ENCODE data around the gene ODC1.

Gene ODC1

GRCh38 chr2:10453905-10454298 lies 5.8 kb upstream of the ODC1 start:
- in situ Hi-C loops (cut with MboI; ENCODE audit: low sequenced_read_pairs, unreplicated experiment) = no loop called here
- DNase-seq (ENCODE audit: low spot score) = no peak
- TF ChIP-seq, protein P1, sequence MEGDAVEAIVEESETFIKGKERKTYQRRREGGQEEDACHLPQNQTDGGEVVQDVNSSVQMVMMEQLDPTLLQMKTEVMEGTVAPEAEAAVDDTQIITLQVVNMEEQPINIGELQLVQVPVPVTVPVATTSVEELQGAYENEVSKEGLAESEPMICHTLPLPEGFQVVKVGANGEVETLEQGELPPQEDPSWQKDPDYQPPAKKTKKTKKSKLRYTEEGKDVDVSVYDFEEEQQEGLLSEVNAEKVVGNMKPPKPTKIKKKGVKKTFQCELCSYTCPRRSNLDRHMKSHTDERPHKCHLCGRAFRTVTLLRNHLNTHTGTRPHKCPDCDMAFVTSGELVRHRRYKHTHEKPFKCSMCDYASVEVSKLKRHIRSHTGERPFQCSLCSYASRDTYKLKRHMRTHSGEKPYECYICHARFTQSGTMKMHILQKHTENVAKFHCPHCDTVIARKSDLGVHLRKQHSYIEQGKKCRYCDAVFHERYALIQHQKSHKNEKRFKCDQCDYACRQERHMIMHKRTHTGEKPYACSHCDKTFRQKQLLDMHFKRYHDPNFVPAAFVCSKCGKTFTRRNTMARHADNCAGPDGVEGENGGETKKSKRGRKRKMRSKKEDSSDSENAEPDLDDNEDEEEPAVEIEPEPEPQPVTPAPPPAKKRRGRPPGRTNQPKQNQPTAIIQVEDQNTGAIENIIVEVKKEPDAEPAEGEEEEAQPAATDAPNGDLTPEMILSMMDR (IDR thresholded peaks at IDR 0.05; ENCODE audit: borderline replicate concordance, control extremely low read depth, extremely low read depth, insufficient read depth, missing control alignments) = no peak

- TF ChIP-seq, protein P1 (IDR thresholded peaks at IDR 0.05; ENCODE audit: borderline replicate concordance, control extremely low read depth, extremely low read depth, insufficient read depth, missing control alignments) = no peak
- no peak for DNase-seq (ENCODE audit: low spot score)
Observed at GRCh38 chr2:10452956-10453904, 5.1 kb upstream of the ODC1 start.

GRCh38 chr2:10452312-10452711 lies 4.2 kb upstream of the ODC1 start:
- in situ Hi-C loops (cut with MboI; ENCODE audit: low sequenced_read_pairs, unreplicated experiment) = no loop called here
- no peak for DNase-seq (ENCODE audit: low spot score)
- TF ChIP-seq, protein P1 (IDR thresholded peaks at IDR 0.05; ENCODE audit: borderline replicate concordance, control extremely low read depth, extremely low read depth, insufficient read depth, missing control alignments) = no peak

More at GRCh38 chr2:10452956-10453904, 5.1 kb upstream of the ODC1 start:
- in situ Hi-C loops (cut with MboI; ENCODE audit: low sequenced_read_pairs, unreplicated experiment) = no loop called here

GRCh38 chr2:10451819-10452218 lies 3.7 kb upstream of the ODC1 start:
- TF ChIP-seq, protein P1 (IDR thresholded peaks at IDR 0.05; ENCODE audit: borderline replicate concordance, control extremely low read depth, extremely low read depth, insufficient read depth, missing control alignments) = no peak
- in situ Hi-C loops (cut with MboI; ENCODE audit: low sequenced_read_pairs, unreplicated experiment) = no loop called here
- DNase-seq (ENCODE audit: low spot score) = no peak

GRCh38 chr2:10449838-10450691 lies 1.9 kb upstream of the ODC1 start:
- in situ Hi-C loops (cut with MboI; ENCODE audit: low sequenced_read_pairs, unreplicated experiment) = no loop called here
- no peak for DNase-seq (ENCODE audit: low spot score)
- TF ChIP-seq, protein P1 (IDR thresholded peaks at IDR 0.05; ENCODE audit: borderline replicate concordance, control extremely low read depth, extremely low read depth, insufficient read depth, missing control alignments) = no peak

GRCh38 chr2:10449486-10449831 lies 1.3 kb upstream of the ODC1 start:
- TF ChIP-seq, protein P1 (IDR thresholded peaks at IDR 0.05; ENCODE audit: borderline replicate concordance, control extremely low read depth, extremely low read depth, insufficient read depth, missing control alignments) = no peak
- DNase-seq (ENCODE audit: low spot score) = no peak
- in situ Hi-C loops (cut with MboI; ENCODE audit: low sequenced_read_pairs, unreplicated experiment) = no loop called here

Measured in GM13976 (cell line).